Measurements from ENCODE around the gene HSD17B14. TPM values are rescaled to one million over a fixed set of nuclear protein-coding genes. Genes with fewer than 3 reads are reported as not detected.

Gene HSD17B14
- total RNA-seq, 1 experiment from 2014 or later = 3.9 TPM

- H3K36me3 ChIP-seq (ENCODE audit: control insufficient read depth in 1 of 2, insufficient read depth in 2 of 2, low read length in 2 of 2) = peaks cover 0 to 4% of the 10 kb centered on the region in 2 experiments; a peak in 1 of 4 replicates
- H3K9ac ChIP-seq (ENCODE audit: low read length) = peak overlapping the region; percentile 44; the same call in 1 of the 2 replicates
- peak overlapping the region; percentile 79 for H3K4me2 ChIP-seq (ENCODE audit: low read length)
- DNase-seq (ENCODE audit: low read depth, low spot score) (no peak), ATAC-seq (peak; percentile 79)
- H2AFZ ChIP-seq (ENCODE audit: low read depth, low read length, poor library complexity, severe bottlenecking) = no peak overlapping the region
- peak overlapping the region; percentile 56 to 80 for H3K4me3 ChIP-seq (replicated peaks in 1 of 2; ENCODE audit: low read depth in 1 of 2, low read length in 2 of 2)
- H3K9me2 ChIP-seq (ENCODE audit: insufficient read depth) = no peaks in the 10 kb centered on the region
- no peaks in the 10 kb centered on the region for H4K20me1 ChIP-seq (ENCODE audit: insufficient read depth)
- TF ChIP-seq CEBPB (IDR thresholded peaks at IDR 0.05; ENCODE audit: low read depth) (no peak), SRF (IDR thresholded peaks at IDR 0.05; ENCODE audit: low read depth) (no peak), SP1 (IDR thresholded peaks at IDR 0.05; ENCODE audit: low read depth) (peak; percentile 78), FOSL1 (IDR thresholded peaks at IDR 0.05; ENCODE audit: low read depth) (no peak), ZNF274 (IDR thresholded peaks at IDR 0.05; ENCODE audit: low read depth, low read length) (no peak), YY1 (IDR thresholded peaks at IDR 0.05; ENCODE audit: extremely low read depth, insufficient replicate concordance, low read depth, low read length) (no peak), SIN3A (IDR thresholded peaks at IDR 0.05; ENCODE audit: low read depth) (peak; percentile 64; the same call in 1 of the 2 replicates), ELF1 (IDR thresholded peaks at IDR 0.05; ENCODE audit: borderline replicate concordance, low read depth) (no peak), EGR1 (IDR thresholded peaks at IDR 0.05; ENCODE audit: low read depth) (peak; percentile 73), POLR2AphosphoS5 (IDR thresholded peaks at IDR 0.05; ENCODE audit: low read depth, low read length) (peak; percentile 70), POLR2A (IDR thresholded peaks at IDR 0.05; ENCODE audit: borderline replicate concordance, extremely low read depth, insufficient read depth, insufficient read length) (no peak)
- TF ChIP-seq, protein P1, sequence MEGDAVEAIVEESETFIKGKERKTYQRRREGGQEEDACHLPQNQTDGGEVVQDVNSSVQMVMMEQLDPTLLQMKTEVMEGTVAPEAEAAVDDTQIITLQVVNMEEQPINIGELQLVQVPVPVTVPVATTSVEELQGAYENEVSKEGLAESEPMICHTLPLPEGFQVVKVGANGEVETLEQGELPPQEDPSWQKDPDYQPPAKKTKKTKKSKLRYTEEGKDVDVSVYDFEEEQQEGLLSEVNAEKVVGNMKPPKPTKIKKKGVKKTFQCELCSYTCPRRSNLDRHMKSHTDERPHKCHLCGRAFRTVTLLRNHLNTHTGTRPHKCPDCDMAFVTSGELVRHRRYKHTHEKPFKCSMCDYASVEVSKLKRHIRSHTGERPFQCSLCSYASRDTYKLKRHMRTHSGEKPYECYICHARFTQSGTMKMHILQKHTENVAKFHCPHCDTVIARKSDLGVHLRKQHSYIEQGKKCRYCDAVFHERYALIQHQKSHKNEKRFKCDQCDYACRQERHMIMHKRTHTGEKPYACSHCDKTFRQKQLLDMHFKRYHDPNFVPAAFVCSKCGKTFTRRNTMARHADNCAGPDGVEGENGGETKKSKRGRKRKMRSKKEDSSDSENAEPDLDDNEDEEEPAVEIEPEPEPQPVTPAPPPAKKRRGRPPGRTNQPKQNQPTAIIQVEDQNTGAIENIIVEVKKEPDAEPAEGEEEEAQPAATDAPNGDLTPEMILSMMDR (IDR thresholded peaks at IDR 0.05 in 2 of 3, conservative IDR thresholded peaks at IDR 0.05 in 1 of 3; ENCODE audit: borderline replicate concordance in 1 of 3, insufficient read depth in 1 of 3, low read depth in 2 of 3, low read length in 2 of 3) = no peak
- TF ChIP-seq, protein P2, sequence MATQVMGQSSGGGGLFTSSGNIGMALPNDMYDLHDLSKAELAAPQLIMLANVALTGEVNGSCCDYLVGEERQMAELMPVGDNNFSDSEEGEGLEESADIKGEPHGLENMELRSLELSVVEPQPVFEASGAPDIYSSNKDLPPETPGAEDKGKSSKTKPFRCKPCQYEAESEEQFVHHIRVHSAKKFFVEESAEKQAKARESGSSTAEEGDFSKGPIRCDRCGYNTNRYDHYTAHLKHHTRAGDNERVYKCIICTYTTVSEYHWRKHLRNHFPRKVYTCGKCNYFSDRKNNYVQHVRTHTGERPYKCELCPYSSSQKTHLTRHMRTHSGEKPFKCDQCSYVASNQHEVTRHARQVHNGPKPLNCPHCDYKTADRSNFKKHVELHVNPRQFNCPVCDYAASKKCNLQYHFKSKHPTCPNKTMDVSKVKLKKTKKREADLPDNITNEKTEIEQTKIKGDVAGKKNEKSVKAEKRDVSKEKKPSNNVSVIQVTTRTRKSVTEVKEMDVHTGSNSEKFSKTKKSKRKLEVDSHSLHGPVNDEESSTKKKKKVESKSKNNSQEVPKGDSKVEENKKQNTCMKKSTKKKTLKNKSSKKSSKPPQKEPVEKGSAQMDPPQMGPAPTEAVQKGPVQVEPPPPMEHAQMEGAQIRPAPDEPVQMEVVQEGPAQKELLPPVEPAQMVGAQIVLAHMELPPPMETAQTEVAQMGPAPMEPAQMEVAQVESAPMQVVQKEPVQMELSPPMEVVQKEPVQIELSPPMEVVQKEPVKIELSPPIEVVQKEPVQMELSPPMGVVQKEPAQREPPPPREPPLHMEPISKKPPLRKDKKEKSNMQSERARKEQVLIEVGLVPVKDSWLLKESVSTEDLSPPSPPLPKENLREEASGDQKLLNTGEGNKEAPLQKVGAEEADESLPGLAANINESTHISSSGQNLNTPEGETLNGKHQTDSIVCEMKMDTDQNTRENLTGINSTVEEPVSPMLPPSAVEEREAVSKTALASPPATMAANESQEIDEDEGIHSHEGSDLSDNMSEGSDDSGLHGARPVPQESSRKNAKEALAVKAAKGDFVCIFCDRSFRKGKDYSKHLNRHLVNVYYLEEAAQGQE (IDR thresholded peaks at IDR 0.05; ENCODE audit: low read depth) = no peak
- intact Hi-C loops (cut with micrococcal nuclease) = no loop called here
- no TSS peak for BruUV-seq (replicated peaks)
- peak overlapping the region; percentile 36; the same call in 1 of the 2 replicates for H3K27ac ChIP-seq (ENCODE audit: low read depth, low read length)
- H3K9me3 ChIP-seq (ENCODE audit: control insufficient read depth in 1 of 2, insufficient read depth in 1 of 2, low read depth in 1 of 2, low read length in 2 of 2) = no peaks in the 10 kb centered on the region
- H3K4me1 ChIP-seq (ENCODE audit: control insufficient read depth in 1 of 2, insufficient read depth in 2 of 2, low read length in 2 of 2) = peaks cover 27 to 36% of the 10 kb centered on the region in 2 experiments
- peaks cover 26% of the 10 kb centered on the region; the same call in 1 of the 2 replicates for H3K79me2 ChIP-seq (ENCODE audit: insufficient read depth, low read length)
- CTCF ChIA-PET = interaction anchor here (0.9 to 1.1 kb wide), 5 partner anchors 15 to 181 kb away, joined by 3 to 7 read pairs (median 3); partner anchors contain the start of genes GYS1 and RUVBL2
- POLR2A ChIA-PET = interaction anchor here (0.6 to 1.1 kb wide), 4 partner anchors 11 to 167 kb away, joined by 3 to 5 read pairs (median 3); partner anchors contain the start of gene CA11
- RAD21 ChIA-PET (ENCODE audit: low non-redundant PET in 1 of 2, low total read pairs in 2 of 2, uncharacterized antibody in 2 of 2, unreplicated experiment in 2 of 2) = no interaction called here
- no peaks in the 10 kb centered on the region for H3K27me3 ChIP-seq (ENCODE audit: insufficient read depth, low read length)
These were observed 24.0 kb downstream of the HSD17B14 start for GRCh38 chr19:48812094-48812929.

Data from HCT116 (cell line).